MV-4-11 (cell line): Measurements from ENCODE around the gene ISM1.

ENCODE experiments used
- DNase-seq: peaks from one replicate; lab custom pipeline; 2025; lab: John Stamatoyannopoulos, UW

Gene ISM1

GRCh38 chr20:13313201-13313600 lies 92.1 kb downstream of the ISM1 start:
- DNase-seq = no peak

- DNase-seq = no peak
These were observed 96.4 kb downstream of the ISM1 start for GRCh38 chr20:13317439-13317838.

- DNase-seq = no peak
These were observed 97.9 kb downstream of the ISM1 start for GRCh38 chr20:13318871-13319521.

- DNase-seq = no peak
These were observed 99.6 kb downstream of the ISM1 start for GRCh38 chr20:13320702-13321101.

GRCh38 chr20:13321416-13321815 lies 100.3 kb downstream of the ISM1 start:
- no peak for DNase-seq

- DNase-seq = no peak
These were observed 101.1 kb downstream of the ISM1 start for GRCh38 chr20:13322198-13322597.

- no peak for DNase-seq
These were observed 101.5 kb downstream of the ISM1 start for GRCh38 chr20:13322621-13323020.

- DNase-seq = no peak
These were observed 104.0 kb downstream of the ISM1 start for GRCh38 chr20:13325033-13325432.

- DNase-seq = no peak
These were observed 104.8 kb downstream of the ISM1 start for GRCh38 chr20:13325796-13326340.

- DNase-seq = no peak
These were observed 110.5 kb downstream of the ISM1 start for GRCh38 chr20:13331536-13331935.

GRCh38 chr20:13333036-13333435 lies 112.0 kb downstream of the ISM1 start:
- no peak for DNase-seq

GRCh38 chr20:13333793-13334192 lies 112.7 kb downstream of the ISM1 start:
- DNase-seq = no peak

GRCh38 chr20:13336308-13337089 lies 115.4 kb downstream of the ISM1 start:
- DNase-seq = no peak

GRCh38 chr20:13337090-13337784 lies 116.2 kb downstream of the ISM1 start:
- DNase-seq = no peak

- DNase-seq = no peak
These were observed 117.1 kb downstream of the ISM1 start for GRCh38 chr20:13338097-13338661.

GRCh38 chr20:13338999-13339411 lies 117.9 kb downstream of the ISM1 start:
- no peak for DNase-seq

GRCh38 chr20:13340088-13340487 lies 119.0 kb downstream of the ISM1 start:
- no peak for DNase-seq

GRCh38 chr20:13341737-13342393 lies 120.8 kb downstream of the ISM1 start:
- no peak for DNase-seq

- DNase-seq = no peak
These were observed 121.6 kb downstream of the ISM1 start for GRCh38 chr20:13342469-13343242.

GRCh38 chr20:13344671-13345070 lies 123.6 kb downstream of the ISM1 start:
- no peak for DNase-seq
